ENCODE data around the gene SLC8B1.

SLC8B1 gene

GRCh38 chr12:113318900-113319628 is 15.8 kb downstream of the SLC8B1 start:
- no peak for DNase-seq

GRCh38 chr12:113318046-113318656 is 16.8 kb downstream of the SLC8B1 start:
- no peak for DNase-seq

GRCh38 chr12:113317122-113317521 is 17.8 kb downstream of the SLC8B1 start:
- no peak for DNase-seq

GRCh38 chr12:113316155-113316554 is 18.8 kb downstream of the SLC8B1 start:
- no peak for DNase-seq

GRCh38 chr12:113315358-113315757 is 19.6 kb downstream of the SLC8B1 start:
- no peak for DNase-seq

- no peak for DNase-seq
Observed at GRCh38 chr12:113314121-113314529, 20.8 kb downstream of the SLC8B1 start.

- peak; percentile 64 for DNase-seq
Observed at GRCh38 chr12:113310489-113310888, 24.4 kb downstream of the SLC8B1 start.

- DNase-seq, result no peak
Observed at GRCh38 chr12:113306382-113306781, 28.5 kb downstream of the SLC8B1 start.

GRCh38 chr12:113305281-113305856 is 29.5 kb downstream of the SLC8B1 start:
- DNase-seq, result no peak

GRCh38 chr12:113302886-113303640 is 31.8 kb downstream of the SLC8B1 start:
- peak; percentile 64 for DNase-seq

GRCh38 chr12:113302466-113302865 is 32.4 kb downstream of the SLC8B1 start:
- no peak for DNase-seq

- DNase-seq, result no peak
Observed at GRCh38 chr12:113301811-113302210, 33.1 kb downstream of the SLC8B1 start.

- DNase-seq, result peak; percentile 36
Observed at GRCh38 chr12:113299619-113300237, 35.2 kb downstream of the SLC8B1 start.

GRCh38 chr12:113298861-113299545 is 35.9 kb downstream of the SLC8B1 start:
- DNase-seq, result peak; percentile 53

GRCh38 chr12:113298472-113298817 is 36.5 kb downstream of the SLC8B1 start:
- DNase-seq, result no peak

- no peak for DNase-seq
Observed at GRCh38 chr12:113297621-113298471, 37.1 kb downstream of the SLC8B1 start.

- DNase-seq, result no peak
Observed at GRCh38 chr12:113297214-113297587, 37.7 kb downstream of the SLC8B1 start.

GRCh38 chr12:113296557-113297213 is 38.2 kb downstream of the SLC8B1 start:
- DNase-seq, result no peak

- no peak for DNase-seq
Observed at GRCh38 chr12:113295886-113296556, 38.9 kb downstream of the SLC8B1 start.

GRCh38 chr12:113293100-113293499 is 41.8 kb downstream of the SLC8B1 start:
- DNase-seq, result no peak
